Measurements from ENCODE around the gene KRTAP1-3.

DNA sequence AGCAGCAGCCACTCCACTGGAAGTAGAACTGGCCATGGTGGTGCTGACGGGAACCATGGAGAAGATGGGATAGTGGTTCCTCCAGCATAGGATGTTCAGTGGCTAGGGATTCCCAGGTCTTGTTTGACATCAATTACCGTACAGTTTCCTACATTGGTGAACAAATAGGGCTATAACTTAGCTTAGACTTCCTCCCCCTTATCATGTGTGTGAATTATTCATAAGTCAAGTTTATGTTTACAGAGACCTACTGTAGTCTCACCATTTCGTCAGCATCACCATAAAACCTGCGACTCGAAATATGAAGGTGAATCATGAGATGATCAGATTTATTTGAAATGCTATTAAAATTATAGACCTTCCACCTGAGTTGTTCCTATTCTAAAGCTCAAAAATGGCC lies 24.1 kb upstream of the KRTAP1-3 start:
- TF ChIP-seq, protein P1, sequence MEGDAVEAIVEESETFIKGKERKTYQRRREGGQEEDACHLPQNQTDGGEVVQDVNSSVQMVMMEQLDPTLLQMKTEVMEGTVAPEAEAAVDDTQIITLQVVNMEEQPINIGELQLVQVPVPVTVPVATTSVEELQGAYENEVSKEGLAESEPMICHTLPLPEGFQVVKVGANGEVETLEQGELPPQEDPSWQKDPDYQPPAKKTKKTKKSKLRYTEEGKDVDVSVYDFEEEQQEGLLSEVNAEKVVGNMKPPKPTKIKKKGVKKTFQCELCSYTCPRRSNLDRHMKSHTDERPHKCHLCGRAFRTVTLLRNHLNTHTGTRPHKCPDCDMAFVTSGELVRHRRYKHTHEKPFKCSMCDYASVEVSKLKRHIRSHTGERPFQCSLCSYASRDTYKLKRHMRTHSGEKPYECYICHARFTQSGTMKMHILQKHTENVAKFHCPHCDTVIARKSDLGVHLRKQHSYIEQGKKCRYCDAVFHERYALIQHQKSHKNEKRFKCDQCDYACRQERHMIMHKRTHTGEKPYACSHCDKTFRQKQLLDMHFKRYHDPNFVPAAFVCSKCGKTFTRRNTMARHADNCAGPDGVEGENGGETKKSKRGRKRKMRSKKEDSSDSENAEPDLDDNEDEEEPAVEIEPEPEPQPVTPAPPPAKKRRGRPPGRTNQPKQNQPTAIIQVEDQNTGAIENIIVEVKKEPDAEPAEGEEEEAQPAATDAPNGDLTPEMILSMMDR (IDR thresholded peaks at IDR 0.05), result no peak
- no peak for TF ChIP-seq POLR2A (IDR thresholded peaks at IDR 0.05)
